Measurements from ENCODE around the gene SHKBP1. TPM values are rescaled to one million over a fixed set of nuclear protein-coding genes. Genes with fewer than 3 reads are reported as not detected.

The SHKBP1 gene
- total and polyA plus RNA-seq, 2 of the 8 experiments (the other 6 are each of a cell fraction or from before 2014, with no cell fraction given) = 74.6 to 98.8 TPM

DNA sequence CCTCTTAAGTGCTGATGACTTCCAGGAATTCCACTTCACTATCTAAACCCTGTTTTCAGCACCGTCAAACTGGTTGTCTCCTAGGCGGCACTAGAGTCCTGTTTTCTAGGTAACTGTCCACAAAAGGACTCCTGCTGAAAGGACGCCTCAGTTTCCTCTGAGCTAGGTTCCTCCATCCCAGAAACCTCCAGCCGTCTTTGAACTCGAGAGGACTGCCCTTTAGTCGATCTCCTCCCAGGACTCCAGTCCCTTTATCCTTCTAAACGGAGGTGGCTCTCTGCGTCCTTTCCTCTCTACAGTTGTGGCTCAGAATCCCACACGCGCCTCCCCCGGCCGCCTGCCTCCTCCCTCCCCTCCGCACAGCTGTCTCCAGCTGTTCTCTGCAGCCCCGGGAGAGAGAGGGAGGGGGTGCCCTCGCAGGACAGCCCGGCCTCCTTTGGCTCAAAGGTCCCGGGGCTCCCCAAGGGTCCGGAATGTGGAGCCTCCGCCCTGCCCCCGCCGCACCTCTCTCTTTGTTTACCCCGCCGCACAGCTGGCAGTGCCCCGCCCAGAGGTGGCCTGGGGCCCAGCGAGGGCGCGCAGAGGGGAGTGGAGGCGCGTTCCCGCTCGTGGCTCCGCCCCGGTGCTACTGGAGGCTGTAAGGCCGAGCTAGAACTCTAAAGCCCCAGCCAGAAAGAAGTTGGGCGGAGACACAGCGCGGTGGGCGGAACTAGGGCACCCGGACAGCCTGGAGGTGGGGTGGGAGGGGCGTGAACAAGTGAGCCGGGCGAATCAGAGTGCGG lies 26.9 kb downstream of the SHKBP1 start:
- Histone ChIP-seq H3K9ac (replicated peaks in 1 of 4; ENCODE audit: extremely low read depth in 1 of 4, low read depth in 3 of 4, low read length in 3 of 4) (0 out of 7 replicates have a peak overlapping the region, but pooled peaks of 1 of the 4 experiments have one; percentile 3), H3K27ac (ENCODE audit: low read depth, low read length) (no peak overlapping the region), H4K20me1 (replicated peaks in 1 of 2; ENCODE audit: control insufficient read depth in 1 of 2, insufficient read depth in 2 of 2, low read length in 2 of 2) (peaks cover 7 to 12% of the 10 kb centered on the region in 2 experiments), H4K5ac (ENCODE audit: insufficient read length, low read depth, low read length) (peak overlapping the region; percentile 0), H2AFZ (ENCODE audit: low read length) (no peak overlapping the region), H3K27me3 (replicated peaks in 1 of 4; ENCODE audit: control insufficient read depth in 3 of 4, extremely low read depth in 1 of 4, insufficient read depth in 3 of 4, low read length in 3 of 4) (peaks cover 13 to 57% (median 52%) of the 10 kb centered on the region in 4 experiments), H2BK120ac (replicated peaks; ENCODE audit: low read depth, low read length) (no peak overlapping the region), H3K4me3 (ENCODE audit: extremely low read depth in 1 of 4, insufficient read depth in 2 of 4, low read depth in 3 of 4, low read length in 4 of 4) (peak overlapping the region; percentile 10 to 65 (median 17); a peak in 6 of 8 replicates), H3K4me2 (ENCODE audit: insufficient read depth in 1 of 2, low read depth in 2 of 2, low read length in 2 of 2) (peak overlapping the region; percentile 75 to 84), H2BK5ac (ENCODE audit: low read depth, low read length) (peak overlapping the region; percentile 71; the same call in 1 of the 2 replicates), H2AK5ac (ENCODE audit: low read depth, low read length) (no peak overlapping the region), H3K23me2 (ENCODE audit: low read depth, low read length) (peaks cover 24% of the 10 kb centered on the region; the same call in 1 of the 2 replicates), H3K36me3 (ENCODE audit: control insufficient read depth in 2 of 4, insufficient read depth in 4 of 4, low read length in 3 of 4) (no peaks in the 10 kb centered on the region; a peak in 1 of 8 replicates), H4K8ac (ENCODE audit: extremely low read depth, insufficient read depth, low read length) (no peak overlapping the region), H2BK20ac (ENCODE audit: low read length) (no peak overlapping the region), H4K91ac (replicated peaks; ENCODE audit: insufficient read length, low read length) (no peak overlapping the region), H3K9me3 (ENCODE audit: insufficient read depth in 2 of 2, low read depth in 1 of 2, low read length in 1 of 2) (no peaks in the 10 kb centered on the region), H3K18ac (ENCODE audit: extremely low read depth, low read length) (peak overlapping the region; percentile 4; the same call in 1 of the 2 replicates), H3K4ac (replicated peaks; ENCODE audit: insufficient read length, low read depth, low read length) (no peak overlapping the region), H3K79me2 (ENCODE audit: control insufficient read depth in 1 of 2, insufficient read depth in 2 of 2, low read length in 2 of 2) (no peaks in the 10 kb centered on the region), H2BK15ac (ENCODE audit: low read length) (no peak overlapping the region), H3K14ac (ENCODE audit: insufficient read length) (no peak overlapping the region), H3K79me1 (ENCODE audit: low read depth, low read length) (0 out of 2 replicates have a peak, but pooled peaks cover 2% of the 10 kb centered on the region), H3K56ac (replicated peaks; ENCODE audit: insufficient read length, low read depth, low read length) (no peak overlapping the region), H2BK12ac (ENCODE audit: low read depth, low read length) (no peak overlapping the region), H3K23ac (ENCODE audit: insufficient read length) (no peak overlapping the region), H3K4me1 (replicated peaks in 1 of 4; ENCODE audit: control insufficient read depth in 3 of 4, insufficient read depth in 4 of 4, low read length in 3 of 4) (peaks cover 9 to 43% (median 27%) of the 10 kb centered on the region in 4 experiments)
- FAIRE-seq (peak; percentile 91), DNase-seq (ENCODE audit: low read depth in 1 of 2, low spot score in 2 of 2) (peak; percentile 97 to 99)
- POLR2A ChIA-PET (ENCODE audit: partially characterized antibody) = interaction anchor here (0.6 to 4.4 kb wide), 10 partner anchors 9 to 178 kb away, joined by 3 to 30 read pairs (median 6); partner anchors contain the start of gene SERTAD1
- WGBS, 2 experiments (ENCODE audit: extremely low coverage in 1 of 2, insufficient coverage in 1 of 2, insufficient read length in 1 of 2, insufficient replicate concordance in 2 of 2, low coverage in 1 of 2, low lambda C conversion rate in 2 of 2, missing lambda C conversion rate in 1 of 2) = 1% methylated on average over 40 of the region's 43 CpGs; no CpG with 5 or more reads in 1 of the 2 experiments
- CTCF ChIA-PET (ENCODE audit: partially characterized antibody) = interaction anchor here (0.6 to 11.3 kb wide), 29 partner anchors 9 to 148 kb away, joined by 3 to 100 read pairs (median 10); no protein-coding TSS in a partner anchor
- TF ChIP-seq GTF2F1 (IDR thresholded peaks at IDR 0.05; ENCODE audit: borderline replicate concordance, low read depth, low read length) (no peak), RFX5 (IDR thresholded peaks at IDR 0.05; ENCODE audit: borderline replicate concordance, low read depth, low read length) (0 out of 2 replicates have a peak, but pooled peaks have one; percentile 12), TCF12 (IDR thresholded peaks at IDR 0.05; ENCODE audit: low read depth, low read length) (peak; percentile 91), MAFK (IDR thresholded peaks at IDR 0.05; ENCODE audit: low read depth, low read length) (no peak), SIN3A (conservative IDR thresholded peaks at IDR 0.05 in 1 of 2, IDR thresholded peaks at IDR 0.05 in 1 of 2; ENCODE audit: low read depth in 1 of 2, low read length in 2 of 2) (peak; percentile 48 to 63; a peak in 2 of 4 replicates), CBX8 (IDR thresholded peaks at IDR 0.05; ENCODE audit: borderline replicate concordance, low read depth, low read length) (no peak), TAF7 (optimal IDR thresholded peaks at IDR 0.05; ENCODE audit: borderline replicate concordance, low read depth, low read length) (peak; percentile 68), CHD1 (IDR thresholded peaks at IDR 0.05; ENCODE audit: low read depth, low read length) (no peak), HDAC2 (IDR thresholded peaks at IDR 0.05; ENCODE audit: borderline replicate concordance in 1 of 2, low read depth in 2 of 2, low read length in 2 of 2) (peak in 1 of 2 experiments; percentile 88; a peak in 2 of 4 replicates)
- TF ChIP-seq, protein P1, sequence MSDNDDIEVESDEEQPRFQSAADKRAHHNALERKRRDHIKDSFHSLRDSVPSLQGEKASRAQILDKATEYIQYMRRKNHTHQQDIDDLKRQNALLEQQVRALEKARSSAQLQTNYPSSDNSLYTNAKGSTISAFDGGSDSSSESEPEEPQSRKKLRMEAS (IDR thresholded peaks at IDR 0.05) = 0 out of 2 replicates have a peak, but pooled peaks have one; percentile 16
